ENCODE measurements around the gene TREX2. TPM values are rescaled to one million over a fixed set of nuclear protein-coding genes. Genes with fewer than 3 reads are reported as not detected.
A peak's percentile ranks its signal among the peaks of the same experiment; 100 is the strongest.

TREX2 gene
- polyA plus RNA-seq, 1 donor (not counting 4 experiments of a cell fraction or from before 2014, with no cell fraction given), result 0.31 TPM

DNA sequence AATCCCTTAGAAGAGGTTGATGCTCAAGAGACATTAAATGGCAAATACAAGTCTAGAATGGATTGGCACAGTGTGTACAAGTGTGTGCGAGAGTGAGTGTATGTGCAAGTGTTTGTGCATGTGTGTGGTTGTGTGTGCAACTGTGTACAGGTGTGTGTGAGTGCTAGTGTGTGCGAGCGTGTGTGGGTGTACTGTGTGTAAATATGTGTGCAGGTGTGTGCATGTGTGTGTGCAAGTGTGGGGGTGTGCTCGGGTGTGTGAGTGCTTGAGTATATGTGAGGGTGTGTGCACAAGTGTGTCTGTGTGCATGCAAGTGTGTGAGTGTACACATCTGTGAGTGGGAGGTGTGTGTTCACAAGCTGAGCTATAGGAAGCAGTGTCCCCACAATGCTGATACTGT is 5.9 kb downstream of the TREX2 start:
- Histone ChIP-seq H3K9me3 (ENCODE audit: control insufficient read depth, low read depth, low read length) (no peaks in the 10 kb centered on the region), H3K9me1 (ENCODE audit: control insufficient read depth, extremely low read depth, insufficient read depth, low read length) (no peaks in the 10 kb centered on the region), H4K20me1 (ENCODE audit: control insufficient read depth, extremely low read depth, insufficient read depth, low read length) (no peaks in the 10 kb centered on the region), H3K9ac (ENCODE audit: control insufficient read depth, extremely low read depth, insufficient read depth, low read length) (no peak overlapping the region), H3K4me2 (ENCODE audit: control insufficient read depth, extremely low read depth, insufficient read depth, low read depth, low read length) (no peak overlapping the region), H2AFZ (ENCODE audit: control insufficient read depth, low read length) (no peak overlapping the region), H3K27me3 (ENCODE audit: control insufficient read depth, extremely low read depth, insufficient read depth, low read length) (no peaks in the 10 kb centered on the region), H3K36me3 (ENCODE audit: control insufficient read depth in 2 of 2, extremely low read depth in 1 of 2, insufficient read depth in 2 of 2, low read length in 2 of 2) (no peaks in the 10 kb centered on the region), H3K4me1 (ENCODE audit: control insufficient read depth, extremely low read depth, insufficient read depth, low read length) (peaks cover 10% of the 10 kb centered on the region), H3K4me3 (ENCODE audit: control insufficient read depth in 2 of 3, extremely low read depth in 1 of 3, insufficient read depth in 2 of 3, low read depth in 1 of 3, low read length in 3 of 3) (no peak overlapping the region), H3K79me2 (ENCODE audit: control insufficient read depth, insufficient read depth, low read length) (no peaks in the 10 kb centered on the region), H3K27ac (ENCODE audit: control insufficient read depth, insufficient read depth, low read length) (no peak overlapping the region)
- DNase-seq (ENCODE audit: low read depth, low spot score) (no peak), FAIRE-seq (no peak)
- no peak for TF ChIP-seq EZH2 (IDR thresholded peaks at IDR 0.05; ENCODE audit: low read length)
- TF ChIP-seq, protein P1, sequence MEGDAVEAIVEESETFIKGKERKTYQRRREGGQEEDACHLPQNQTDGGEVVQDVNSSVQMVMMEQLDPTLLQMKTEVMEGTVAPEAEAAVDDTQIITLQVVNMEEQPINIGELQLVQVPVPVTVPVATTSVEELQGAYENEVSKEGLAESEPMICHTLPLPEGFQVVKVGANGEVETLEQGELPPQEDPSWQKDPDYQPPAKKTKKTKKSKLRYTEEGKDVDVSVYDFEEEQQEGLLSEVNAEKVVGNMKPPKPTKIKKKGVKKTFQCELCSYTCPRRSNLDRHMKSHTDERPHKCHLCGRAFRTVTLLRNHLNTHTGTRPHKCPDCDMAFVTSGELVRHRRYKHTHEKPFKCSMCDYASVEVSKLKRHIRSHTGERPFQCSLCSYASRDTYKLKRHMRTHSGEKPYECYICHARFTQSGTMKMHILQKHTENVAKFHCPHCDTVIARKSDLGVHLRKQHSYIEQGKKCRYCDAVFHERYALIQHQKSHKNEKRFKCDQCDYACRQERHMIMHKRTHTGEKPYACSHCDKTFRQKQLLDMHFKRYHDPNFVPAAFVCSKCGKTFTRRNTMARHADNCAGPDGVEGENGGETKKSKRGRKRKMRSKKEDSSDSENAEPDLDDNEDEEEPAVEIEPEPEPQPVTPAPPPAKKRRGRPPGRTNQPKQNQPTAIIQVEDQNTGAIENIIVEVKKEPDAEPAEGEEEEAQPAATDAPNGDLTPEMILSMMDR (optimal IDR thresholded peaks at IDR 0.05 in 1 of 3, IDR thresholded peaks at IDR 0.05 in 1 of 3, conservative IDR thresholded peaks at IDR 0.05 in 1 of 3; ENCODE audit: extremely low read depth in 1 of 3, insufficient read depth in 2 of 3, low read length in 3 of 3), result no peak
- dilution Hi-C loops (cut with MboI; ENCODE audit: extremely low pct_ligation_motif_present, low sequenced_read_pairs), result no loop called here

DNA sequence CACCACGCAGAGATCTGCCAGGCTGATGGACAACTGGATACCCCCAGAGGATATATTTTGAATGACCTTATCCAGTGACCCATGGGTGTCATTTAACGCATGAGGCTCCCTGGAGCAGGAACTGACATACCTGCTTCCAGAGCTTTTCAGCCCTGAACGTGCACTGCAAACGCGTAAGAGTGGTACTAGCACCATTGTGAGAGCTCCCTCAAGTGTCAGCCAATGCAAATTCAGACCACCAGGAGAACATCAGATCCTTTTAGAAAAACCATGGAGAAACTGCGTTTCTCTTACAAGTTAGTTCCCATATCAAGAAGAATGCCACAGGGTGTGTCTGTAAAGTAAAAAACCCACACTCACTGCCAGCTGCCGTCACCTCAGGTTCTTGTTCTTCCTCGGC is 7.3 kb downstream of the TREX2 start:
- H3K27ac ChIP-seq (ENCODE audit: control insufficient read depth, insufficient read depth, low read length), result no peak overlapping the region
- no peak overlapping the region for H3K9ac ChIP-seq (ENCODE audit: control insufficient read depth, extremely low read depth, insufficient read depth, low read length)
- no peak overlapping the region for H3K4me3 ChIP-seq (ENCODE audit: control insufficient read depth in 2 of 3, extremely low read depth in 1 of 3, insufficient read depth in 2 of 3, low read depth in 1 of 3, low read length in 3 of 3)
- H3K79me2 ChIP-seq (ENCODE audit: control insufficient read depth, insufficient read depth, low read length), result no peaks in the 10 kb centered on the region
- TF ChIP-seq, protein P1 (optimal IDR thresholded peaks at IDR 0.05 in 1 of 3, IDR thresholded peaks at IDR 0.05 in 1 of 3, conservative IDR thresholded peaks at IDR 0.05 in 1 of 3; ENCODE audit: extremely low read depth in 1 of 3, insufficient read depth in 2 of 3, low read length in 3 of 3), result peak in 2 of 3 experiments; percentile 22 to 47
- no peak for TF ChIP-seq EZH2 (IDR thresholded peaks at IDR 0.05; ENCODE audit: low read length)
- no peaks in the 10 kb centered on the region for H3K27me3 ChIP-seq (ENCODE audit: control insufficient read depth, extremely low read depth, insufficient read depth, low read length)
- H3K9me1 ChIP-seq (ENCODE audit: control insufficient read depth, extremely low read depth, insufficient read depth, low read length), result no peaks in the 10 kb centered on the region
- H3K36me3 ChIP-seq (ENCODE audit: control insufficient read depth in 2 of 2, extremely low read depth in 1 of 2, insufficient read depth in 2 of 2, low read length in 2 of 2), result no peaks in the 10 kb centered on the region
- no peaks in the 10 kb centered on the region for H4K20me1 ChIP-seq (ENCODE audit: control insufficient read depth, extremely low read depth, insufficient read depth, low read length)
- H3K4me1 ChIP-seq (ENCODE audit: control insufficient read depth, extremely low read depth, insufficient read depth, low read length), result peaks cover 10% of the 10 kb centered on the region
- FAIRE-seq, result no peak
- no peaks in the 10 kb centered on the region for H3K9me3 ChIP-seq (ENCODE audit: control insufficient read depth, low read depth, low read length)
- H2AFZ ChIP-seq (ENCODE audit: control insufficient read depth, low read length), result no peak overlapping the region
- DNase-seq (ENCODE audit: low read depth, low spot score), result no peak
- dilution Hi-C loops (cut with MboI; ENCODE audit: extremely low pct_ligation_motif_present, low sequenced_read_pairs), result no loop called here
- no peak overlapping the region for H3K4me2 ChIP-seq (ENCODE audit: control insufficient read depth, extremely low read depth, insufficient read depth, low read depth, low read length)
